ENCODE data around the gene SLC34A1.

Gene SLC34A1

GRCh38 chr5:177378884-177379883 is 5.0 kb upstream of the SLC34A1 start:
- Histone ChIP-seq H3K4me3 (ENCODE audit: low read depth, low read length) (no peak overlapping the region), H3K36me3 (replicated peaks) (no peaks in the 10 kb centered on the region), H3K27me3 (replicated peaks) (no peaks in the 10 kb centered on the region), H3K27ac (peak overlapping the region; percentile 52)
- in situ Hi-C loops (cut with HindIII; ENCODE audit: low pct_ligation_motif_present, low sequenced_read_pairs), result no loop called here
- DNase-seq, result peak; percentile 95
- no peak for TF ChIP-seq CTCF (IDR thresholded peaks at IDR 0.05; ENCODE audit: low read depth, low read length, missing control alignments)

- H3K36me3 ChIP-seq (replicated peaks), result no peaks in the 10 kb centered on the region
- H3K27ac ChIP-seq, result no peak overlapping the region
- in situ Hi-C loops (cut with HindIII; ENCODE audit: low pct_ligation_motif_present, low sequenced_read_pairs), result no loop called here
- TF ChIP-seq CTCF (IDR thresholded peaks at IDR 0.05; ENCODE audit: low read depth, low read length, missing control alignments), result no peak
- no peaks in the 10 kb centered on the region for H3K27me3 ChIP-seq (replicated peaks)
- DNase-seq, result no peak
- no peak overlapping the region for H3K4me3 ChIP-seq (ENCODE audit: low read depth, low read length)
Measured at GRCh38 chr5:177380805-177381126, 3.5 kb upstream of the SLC34A1 start.

GRCh38 chr5:177382423-177383029 is 1.7 kb upstream of the SLC34A1 start:
- TF ChIP-seq CTCF (IDR thresholded peaks at IDR 0.05; ENCODE audit: low read depth, low read length, missing control alignments), result peak; percentile 48
- H3K27ac ChIP-seq, result no peak overlapping the region
- H3K4me3 ChIP-seq (ENCODE audit: low read depth, low read length), result no peak overlapping the region
- no peaks in the 10 kb centered on the region for H3K27me3 ChIP-seq (replicated peaks)
- no peak for DNase-seq
- in situ Hi-C loops (cut with HindIII; ENCODE audit: low pct_ligation_motif_present, low sequenced_read_pairs), result no loop called here
- no peaks in the 10 kb centered on the region for H3K36me3 ChIP-seq (replicated peaks)

GRCh38 chr5:177383181-177383580 is 1.1 kb upstream of the SLC34A1 start:
- Histone ChIP-seq H3K36me3 (replicated peaks) (no peaks in the 10 kb centered on the region), H3K27me3 (replicated peaks) (no peaks in the 10 kb centered on the region), H3K27ac (no peak overlapping the region), H3K4me3 (ENCODE audit: low read depth, low read length) (no peak overlapping the region)
- no peak for TF ChIP-seq CTCF (IDR thresholded peaks at IDR 0.05; ENCODE audit: low read depth, low read length, missing control alignments)
- DNase-seq, result no peak
- in situ Hi-C loops (cut with HindIII; ENCODE audit: low pct_ligation_motif_present, low sequenced_read_pairs), result no loop called here

GRCh38 chr5:177385720-177386119 is 1.5 kb downstream of the SLC34A1 start:
- no peak for DNase-seq
- no peak for TF ChIP-seq CTCF (IDR thresholded peaks at IDR 0.05; ENCODE audit: low read depth, low read length, missing control alignments)
- Histone ChIP-seq H3K36me3 (replicated peaks) (no peaks in the 10 kb centered on the region), H3K27ac (no peak overlapping the region), H3K4me3 (ENCODE audit: low read depth, low read length) (no peak overlapping the region), H3K27me3 (replicated peaks) (no peaks in the 10 kb centered on the region)
- in situ Hi-C loops (cut with HindIII; ENCODE audit: low pct_ligation_motif_present, low sequenced_read_pairs), result no loop called here

All from brain microvascular endothelial cell (primary cell).